GM19455 (cell line): ENCODE measurements around the gene ATP6V1E1.

Experiments used
- ATAC-seq: cut with Tn5 transposase; IDR thresholded peaks from one replicate; pipeline ENCODE4 v1.9.1; 2021; ENCODE audit not compliant: unreplicated experiment

ATP6V1E1 gene

DNA sequence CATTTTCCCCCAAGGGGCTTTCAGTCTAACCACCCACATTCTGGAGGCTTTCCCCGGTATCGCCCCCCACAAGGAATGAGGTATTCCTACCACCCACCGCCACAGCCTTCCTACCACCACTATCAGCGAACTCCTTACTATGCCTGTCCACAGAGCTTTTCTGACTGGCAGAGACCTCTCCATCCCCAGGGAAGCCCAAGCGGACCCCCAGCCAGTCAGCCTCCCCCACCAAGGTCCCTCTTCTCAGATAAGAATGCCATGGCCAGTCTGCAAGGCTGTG is 79.9 kb downstream of the ATP6V1E1 start:
- no peak for ATAC-seq

GRCh38 chr22:17548010-17548755 is 80.4 kb downstream of the ATP6V1E1 start:
- ATAC-seq, result no peak

DNA sequence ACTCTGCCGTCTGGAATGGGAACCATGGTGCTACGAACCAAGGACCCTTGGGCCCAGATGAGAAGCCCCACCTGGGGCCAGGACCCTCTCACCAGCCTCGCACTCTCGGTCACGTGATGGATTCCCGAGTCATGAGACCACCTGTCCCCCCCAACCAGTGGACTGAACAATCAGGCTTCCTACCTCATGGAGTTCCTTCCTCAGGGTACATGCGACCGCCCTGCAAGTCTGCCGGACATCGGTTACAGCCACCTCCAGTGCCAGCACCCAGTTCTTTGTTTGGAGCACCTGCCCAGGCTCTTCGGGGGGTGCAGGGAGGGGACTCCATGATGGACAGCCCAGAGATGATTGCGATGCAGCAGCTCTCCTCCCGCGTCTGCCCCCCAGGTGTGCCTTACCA is 86.1 kb downstream of the ATP6V1E1 start:
- ATAC-seq, result no peak
